Measurements from ENCODE around the gene EGFL7. TPM values are rescaled to one million over a fixed set of nuclear protein-coding genes. Genes with fewer than 3 reads are reported as not detected.
A peak's percentile ranks its signal among the peaks of the same experiment; 100 is the strongest.

EGFL7 gene
- total RNA-seq, 1 experiment from 2014 or later: 79.5 TPM

DNA sequence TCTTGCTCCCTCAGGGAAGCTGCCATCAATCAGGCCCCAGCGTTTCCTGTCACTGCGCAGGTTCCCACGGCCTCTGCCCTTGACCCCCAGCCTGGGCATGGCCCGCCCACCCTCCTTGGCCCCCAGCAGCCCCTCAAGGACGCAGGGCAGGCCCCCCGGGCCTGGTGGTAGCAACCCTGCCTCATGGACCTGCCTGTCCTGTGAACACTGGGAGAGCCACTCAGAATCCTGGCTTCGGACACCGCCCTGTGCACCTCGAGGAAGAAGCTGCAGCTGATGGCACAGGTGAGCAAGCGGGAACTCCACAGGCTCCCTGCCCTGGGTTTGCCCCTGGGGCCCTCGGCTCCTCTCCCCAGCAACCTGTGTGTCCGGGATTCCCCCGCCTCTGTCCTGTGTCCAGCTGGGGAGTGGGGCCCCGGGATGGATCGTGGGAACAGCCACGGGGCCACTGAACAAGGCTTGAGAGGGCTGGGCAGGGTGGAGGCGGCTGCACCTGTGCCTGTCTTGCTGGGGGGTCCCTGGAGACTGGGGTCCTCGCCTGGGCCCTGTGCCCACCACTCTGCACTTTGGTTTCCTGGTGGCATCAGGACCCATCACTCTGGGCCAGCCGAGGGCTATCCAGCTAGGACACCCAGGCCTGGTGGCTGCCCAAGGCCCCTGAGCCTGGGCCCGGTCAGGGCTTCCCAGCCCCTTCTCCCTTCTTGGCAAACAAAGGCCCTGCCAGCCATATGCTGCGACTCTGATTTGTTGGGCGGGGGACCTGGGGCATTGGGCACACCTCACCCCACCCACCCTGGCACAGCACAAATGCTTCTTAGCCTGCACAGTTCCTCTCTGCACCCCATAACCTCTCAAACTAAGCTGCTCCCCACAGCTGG lies 33.5 kb upstream of the EGFL7 start:
- POLR2A ChIA-PET (ENCODE audit: low non-redundant PET): interaction anchor here (0.7 kb wide), 1 partner anchor 29 kb away, joined by 3 read pairs; no protein-coding TSS in a partner anchor
- DNase-seq (ENCODE audit: low spot score): no peak
- Histone ChIP-seq H3K4me3 (ENCODE audit: low read depth, low read length, poor library complexity, severe bottlenecking) (no peak overlapping the region), H3K27ac (ENCODE audit: low read depth, low read length, poor library complexity, severe bottlenecking) (no peak overlapping the region), H3K27me3 (replicated peaks; ENCODE audit: insufficient read depth, low read depth, low read length, poor library complexity) (no peaks in the 10 kb centered on the region), H3K36me3 (ENCODE audit: insufficient read depth, low read length, poor library complexity, severe bottlenecking) (no peaks in the 10 kb centered on the region), H3K9me3 (ENCODE audit: low read depth, low read length, poor library complexity, severe bottlenecking) (no peaks in the 10 kb centered on the region), H3K4me1 (ENCODE audit: insufficient read depth, low read length, poor library complexity, severe bottlenecking) (peaks cover 12% of the 10 kb centered on the region)
- intact Hi-C loops (cut with micrococcal nuclease; ENCODE audit: unreplicated experiment): loop anchor here (10.0 kb wide), 1 partner anchor 84 kb away; the partner anchor contains the start of gene NOTCH1
- CTCF ChIA-PET: interaction anchor here (0.7 kb wide), 1 partner anchor 21 kb away, joined by 4 read pairs; no protein-coding TSS in a partner anchor
- no TSS peak for BruUV-seq (replicated peaks)
- TF ChIP-seq EZH2 (IDR thresholded peaks at IDR 0.05; ENCODE audit: borderline replicate concordance, low read depth, low read length, poor library complexity, severe bottlenecking) (no peak), CTCF (conservative IDR thresholded peaks at IDR 0.05; ENCODE audit: low read depth, low read length) (no peak)

DNA sequence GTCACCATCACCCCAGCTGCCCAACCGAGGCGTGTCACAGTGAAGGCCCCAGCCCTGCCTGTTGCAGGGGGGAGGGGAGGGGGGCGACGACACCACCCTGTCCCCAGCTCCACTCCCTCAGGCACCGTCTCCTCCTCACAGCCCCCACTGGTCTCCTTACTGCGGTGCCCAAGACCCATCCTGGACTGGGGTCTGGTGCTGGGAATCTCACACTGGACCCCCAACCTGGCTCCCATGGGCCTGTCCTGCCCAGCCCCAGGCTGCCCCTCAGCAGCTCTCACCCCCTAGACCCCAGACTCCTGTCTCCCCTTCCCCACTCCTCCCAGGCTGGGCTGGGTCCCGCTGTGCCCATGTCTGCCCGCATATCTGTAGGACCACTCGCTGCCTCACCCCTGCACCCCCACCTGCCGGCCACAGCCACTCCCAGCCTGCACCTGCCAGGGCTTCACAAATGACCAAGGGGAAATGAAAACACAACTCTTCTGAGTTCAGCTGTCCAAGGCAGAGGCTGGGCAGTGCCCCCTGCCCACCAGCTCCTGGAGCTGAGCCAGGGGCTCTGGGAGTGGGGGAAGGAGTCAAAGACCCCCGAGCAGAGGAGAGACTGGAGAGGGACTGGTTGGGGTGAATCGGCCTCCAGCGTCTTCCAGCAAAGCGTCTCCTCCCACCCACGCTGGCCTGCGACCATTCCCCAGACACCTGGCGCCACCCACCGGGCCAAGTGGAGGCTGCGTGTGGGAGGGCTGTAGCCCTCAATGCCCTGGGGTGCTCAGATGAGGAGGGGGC lies 32.6 kb upstream of the EGFL7 start:
- CTCF ChIA-PET: no interaction called here
- Histone ChIP-seq H3K4me3 (ENCODE audit: low read depth, low read length, poor library complexity, severe bottlenecking) (no peak overlapping the region), H3K27me3 (replicated peaks; ENCODE audit: insufficient read depth, low read depth, low read length, poor library complexity) (no peaks in the 10 kb centered on the region), H3K36me3 (ENCODE audit: insufficient read depth, low read length, poor library complexity, severe bottlenecking) (no peaks in the 10 kb centered on the region), H3K27ac (ENCODE audit: low read depth, low read length, poor library complexity, severe bottlenecking) (no peak overlapping the region), H3K9me3 (ENCODE audit: low read depth, low read length, poor library complexity, severe bottlenecking) (no peaks in the 10 kb centered on the region), H3K4me1 (ENCODE audit: insufficient read depth, low read length, poor library complexity, severe bottlenecking) (peaks cover 3% of the 10 kb centered on the region)
- peak; percentile 75 for DNase-seq (ENCODE audit: low spot score)
- TF ChIP-seq EZH2 (IDR thresholded peaks at IDR 0.05; ENCODE audit: borderline replicate concordance, low read depth, low read length, poor library complexity, severe bottlenecking) (no peak), CTCF (conservative IDR thresholded peaks at IDR 0.05; ENCODE audit: low read depth, low read length) (peak; percentile 79)
- no TSS peak for BruUV-seq (replicated peaks)
- intact Hi-C loops (cut with micrococcal nuclease; ENCODE audit: unreplicated experiment): loop anchor here (10.0 kb wide), 1 partner anchor 85 kb away; the partner anchor contains the start of gene NOTCH1
- POLR2A ChIA-PET (ENCODE audit: low non-redundant PET): no interaction called here

DNA sequence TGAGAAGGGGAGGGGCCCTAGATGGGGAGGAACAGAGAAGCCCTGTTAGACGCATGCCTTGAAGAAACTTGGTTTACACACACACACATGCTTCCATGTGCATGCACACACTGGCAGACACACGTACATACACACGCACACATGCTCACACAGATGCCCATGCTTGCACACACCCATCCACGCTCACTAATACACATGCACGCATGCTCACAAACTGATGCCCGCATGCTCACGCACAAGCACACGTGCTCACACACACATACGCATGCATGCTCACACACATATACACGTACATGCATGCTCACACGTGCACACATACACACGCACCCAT lies 32.1 kb upstream of the EGFL7 start:
- intact Hi-C loops (cut with micrococcal nuclease; ENCODE audit: unreplicated experiment): no loop called here
- no peak overlapping the region for H3K4me3 ChIP-seq (ENCODE audit: low read depth, low read length, poor library complexity, severe bottlenecking)
- H3K27me3 ChIP-seq (replicated peaks; ENCODE audit: insufficient read depth, low read depth, low read length, poor library complexity): no peaks in the 10 kb centered on the region
- H3K4me1 ChIP-seq (ENCODE audit: insufficient read depth, low read length, poor library complexity, severe bottlenecking): no peaks in the 10 kb centered on the region
- ChIA-PET POLR2A (ENCODE audit: low non-redundant PET) (no interaction called here), CTCF (no interaction called here)
- no TSS peak for BruUV-seq (replicated peaks)
- TF ChIP-seq EZH2 (IDR thresholded peaks at IDR 0.05; ENCODE audit: borderline replicate concordance, low read depth, low read length, poor library complexity, severe bottlenecking): no peak
- no peak for TF ChIP-seq CTCF (conservative IDR thresholded peaks at IDR 0.05; ENCODE audit: low read depth, low read length)
- H3K36me3 ChIP-seq (ENCODE audit: insufficient read depth, low read length, poor library complexity, severe bottlenecking): no peaks in the 10 kb centered on the region
- H3K27ac ChIP-seq (ENCODE audit: low read depth, low read length, poor library complexity, severe bottlenecking): no peak overlapping the region
- DNase-seq (ENCODE audit: low spot score): no peak
- H3K9me3 ChIP-seq (ENCODE audit: low read depth, low read length, poor library complexity, severe bottlenecking): no peaks in the 10 kb centered on the region
